CD4-positive, alpha-beta T cell treated with Interferon alpha-2 for 1 hour (primary cell): Measurements from ENCODE around the gene SSR1.
"Not testable (repeated sequence)": the region's sequence is repeated elsewhere in the genome, so short reads cannot be mapped to it uniquely, and the experiment has no call there.

Experiments used
- DNase-seq, 2 donors: peaks; one replicate each; pipeline ENCODE4 v3.0.0-alpha.2; 2020 to 2022

The SSR1 gene

GRCh38 chr6:7312616-7313504 is at the start of gene SSR1:
Gene SSR1, minus strand, starts transcription at chr6:7313199. Its CDS starts 79 bp downstream, at chr6:7313120.
- peak; percentile 95 for DNase-seq

GRCh38 chr6:7351916-7352315 is 38.9 kb upstream of the SSR1 start:
- not testable (repeated sequence) for DNase-seq

GRCh38 chr6:7350591-7350990 is 37.6 kb upstream of the SSR1 start:
- DNase-seq: not testable (repeated sequence)

DNA sequence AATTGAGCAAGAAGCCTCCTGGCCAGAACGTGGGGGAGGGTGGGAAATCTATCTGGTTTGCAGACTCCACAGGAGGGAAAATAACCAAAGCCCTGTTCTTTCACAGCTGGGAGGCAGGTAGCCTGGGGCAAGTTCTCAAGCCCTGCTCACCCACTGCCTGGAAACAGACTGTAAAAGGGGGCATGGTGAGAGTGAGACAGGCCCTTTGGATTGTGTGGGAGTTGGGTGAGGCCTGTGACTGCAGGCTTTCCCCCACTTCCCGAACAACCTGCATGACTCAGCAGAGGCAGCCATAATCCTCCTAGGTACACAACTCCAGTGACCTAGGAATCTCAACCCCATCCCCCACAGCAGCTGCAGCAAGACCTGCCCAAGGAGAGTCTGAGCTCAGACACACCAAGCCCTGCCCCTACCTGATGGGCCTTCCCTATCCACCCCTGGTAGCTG is 34.6 kb upstream of the SSR1 start:
- DNase-seq: not testable (repeated sequence)

DNA sequence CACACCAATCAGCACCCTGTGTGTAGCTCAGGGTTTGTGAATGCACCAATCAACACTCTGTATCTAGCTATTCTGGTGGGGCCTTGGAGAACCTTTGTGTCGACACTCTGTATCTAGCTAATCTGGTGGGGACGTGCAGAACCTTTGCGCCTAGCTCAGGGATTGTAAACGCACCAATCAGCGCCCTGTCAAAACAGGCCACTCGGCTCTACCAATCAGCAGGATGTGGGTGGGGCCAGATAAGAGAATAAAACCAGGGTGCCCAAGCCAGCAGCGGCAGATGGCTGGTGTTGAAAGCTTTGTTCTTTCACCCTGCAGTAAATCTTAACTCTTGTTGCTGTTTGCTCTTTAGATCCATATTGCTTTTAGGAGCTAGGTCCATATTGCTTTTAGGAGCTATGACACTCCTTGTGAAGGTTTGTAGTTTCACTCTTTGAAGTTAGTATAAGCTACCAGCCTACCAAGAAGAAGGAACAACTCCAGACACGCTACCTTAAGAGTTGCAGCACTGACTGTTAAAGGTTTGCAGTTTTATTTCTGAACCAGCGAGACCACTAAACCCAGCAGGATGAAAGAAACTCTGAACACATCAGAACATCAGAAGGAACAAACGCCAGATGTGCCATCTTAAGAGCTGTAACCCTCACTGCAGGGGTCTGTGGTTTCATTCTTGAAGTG is 31.9 kb upstream of the SSR1 start:
- DNase-seq: peak in 1 of 2 donors; percentile 30

- DNase-seq: no peak
Measured at GRCh38 chr6:7343546-7344475, 30.8 kb upstream of the SSR1 start.

- no peak for DNase-seq
Measured at GRCh38 chr6:7341989-7342742, 29.2 kb upstream of the SSR1 start.

DNA sequence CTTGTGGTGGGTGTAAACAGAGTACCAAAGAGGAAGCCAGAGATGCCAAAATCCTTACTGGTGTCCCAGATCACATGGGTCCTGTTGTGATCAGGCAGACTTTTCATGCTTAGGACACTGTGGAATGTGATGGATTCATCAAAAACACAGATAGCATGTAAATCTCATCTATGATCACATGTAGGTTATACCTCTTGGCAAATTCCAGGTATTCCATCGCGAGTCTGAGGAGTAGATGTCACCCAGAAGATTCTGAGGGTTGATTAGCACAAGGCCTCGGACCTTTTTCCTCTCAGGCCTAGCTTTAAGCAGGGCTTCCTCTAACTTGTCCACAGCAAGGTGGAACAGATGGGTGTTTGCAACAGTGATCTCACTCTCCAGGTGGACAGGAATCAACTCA is 28.3 kb upstream of the SSR1 start:
- DNase-seq: no peak

- DNase-seq: peak; percentile 14 to 24
Measured at GRCh38 chr6:7339007-7339732, 26.2 kb upstream of the SSR1 start.

GRCh38 chr6:7338031-7338430 is 25.0 kb upstream of the SSR1 start:
- DNase-seq: no peak

DNA sequence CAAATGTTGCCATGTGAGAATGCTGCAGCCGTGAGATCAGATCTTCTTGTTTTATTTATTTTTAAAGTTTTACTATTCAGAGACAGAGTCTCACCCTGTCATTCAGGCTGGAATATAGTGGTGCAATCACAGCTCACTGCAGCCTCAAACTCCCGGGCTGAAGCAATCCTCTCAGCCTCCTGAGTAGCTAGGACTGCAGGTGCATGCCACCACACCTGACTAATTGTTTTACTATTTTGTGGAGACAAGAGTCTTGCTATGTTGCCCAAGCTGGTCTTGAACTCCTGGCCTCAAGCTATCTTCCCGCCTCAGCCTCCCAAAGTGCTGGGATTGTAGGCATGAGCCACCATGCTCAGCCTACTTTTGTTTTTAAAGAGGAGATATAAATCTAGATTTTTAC is 22.5 kb upstream of the SSR1 start:
- no peak for DNase-seq

DNA sequence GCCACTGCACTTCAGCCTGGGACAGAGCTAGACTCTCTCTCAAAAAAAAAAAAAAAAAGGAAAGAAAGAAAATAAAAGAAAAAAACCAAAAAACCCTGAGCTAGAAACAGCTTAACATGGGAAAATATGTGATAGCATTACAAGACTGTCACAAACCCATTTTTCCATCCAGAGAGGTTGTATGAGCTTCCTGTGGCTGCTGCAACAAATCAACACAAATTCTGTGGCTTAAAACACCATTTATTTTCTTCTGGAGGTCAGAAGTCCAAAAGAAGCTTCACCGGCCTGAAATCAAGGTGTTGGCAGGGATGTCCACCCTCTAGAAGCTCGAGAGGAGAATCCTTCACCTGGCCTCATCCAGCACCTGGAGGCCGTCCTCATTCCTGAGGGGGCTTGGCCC is 21.7 kb upstream of the SSR1 start:
- no peak for DNase-seq

DNA sequence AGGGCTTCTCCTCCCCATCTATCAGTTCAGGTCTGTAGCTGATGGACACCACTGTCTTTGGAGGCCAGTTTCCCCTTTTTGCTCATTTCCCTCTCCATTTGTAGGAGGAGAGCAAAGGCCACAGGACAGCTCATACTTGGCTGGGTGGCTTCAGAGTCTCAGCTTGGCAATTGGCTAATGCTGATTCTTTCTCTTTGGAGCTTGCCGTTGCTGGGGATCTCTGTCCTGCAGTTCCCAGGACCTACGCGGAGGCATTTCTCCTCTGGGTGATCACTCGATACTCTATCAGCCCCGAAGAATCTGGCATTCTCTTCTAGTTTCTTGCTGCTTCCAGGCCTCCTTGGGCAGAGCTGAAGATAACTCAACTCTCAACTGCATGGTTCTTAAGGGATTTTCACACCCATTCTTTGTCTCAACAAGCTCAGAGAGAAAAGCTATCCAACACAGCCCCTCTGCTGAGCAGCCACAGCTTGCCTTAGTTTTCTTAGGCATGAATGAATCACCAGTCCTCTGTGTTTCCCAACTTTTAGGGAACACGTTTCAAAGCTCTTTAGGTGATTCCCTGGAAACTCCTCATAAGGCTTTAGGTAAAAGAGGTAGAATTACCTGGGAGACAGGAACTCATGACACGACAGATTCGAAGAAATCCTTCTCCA is 19.2 kb upstream of the SSR1 start:
- DNase-seq: no peak

DNA sequence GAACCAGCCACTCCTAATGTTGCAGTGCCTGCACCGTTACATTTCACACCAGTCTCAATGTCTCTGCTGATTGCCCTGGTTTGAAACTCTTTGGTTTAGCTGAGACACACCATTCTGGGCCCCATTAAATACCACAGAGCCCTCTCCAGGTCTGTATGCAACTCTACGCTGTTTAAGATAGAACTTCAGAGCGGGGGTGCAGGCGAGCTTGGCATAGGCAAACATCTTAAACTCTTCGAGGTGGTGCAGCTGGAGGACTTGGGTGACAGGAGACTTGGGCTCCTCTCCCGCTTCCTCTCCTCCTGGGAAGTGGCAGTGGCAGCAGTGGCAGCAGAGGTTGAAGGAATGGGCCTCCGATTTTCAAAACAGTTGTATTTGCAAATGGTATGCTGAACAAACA is 18.5 kb upstream of the SSR1 start:
- no peak for DNase-seq

DNA sequence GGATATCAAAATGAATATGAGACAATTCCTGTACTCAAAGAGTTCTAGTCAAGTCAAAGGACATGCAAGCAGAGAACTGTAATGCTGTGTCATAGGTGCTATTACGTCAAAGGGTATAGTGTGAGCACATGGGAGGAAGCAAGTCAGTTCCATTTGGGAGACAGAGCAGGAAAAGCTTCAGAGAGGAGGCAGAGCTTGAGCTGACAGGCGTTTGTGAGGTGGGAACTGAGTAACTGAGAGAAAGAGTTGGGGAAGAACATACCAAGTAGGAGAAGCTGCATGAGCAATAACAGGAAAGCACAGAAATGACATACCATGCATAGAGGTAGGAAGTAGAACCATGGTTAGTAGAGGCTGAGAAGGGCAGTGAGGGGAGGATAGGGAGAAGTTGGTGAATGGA is 15.2 kb upstream of the SSR1 start:
- no peak for DNase-seq

DNA sequence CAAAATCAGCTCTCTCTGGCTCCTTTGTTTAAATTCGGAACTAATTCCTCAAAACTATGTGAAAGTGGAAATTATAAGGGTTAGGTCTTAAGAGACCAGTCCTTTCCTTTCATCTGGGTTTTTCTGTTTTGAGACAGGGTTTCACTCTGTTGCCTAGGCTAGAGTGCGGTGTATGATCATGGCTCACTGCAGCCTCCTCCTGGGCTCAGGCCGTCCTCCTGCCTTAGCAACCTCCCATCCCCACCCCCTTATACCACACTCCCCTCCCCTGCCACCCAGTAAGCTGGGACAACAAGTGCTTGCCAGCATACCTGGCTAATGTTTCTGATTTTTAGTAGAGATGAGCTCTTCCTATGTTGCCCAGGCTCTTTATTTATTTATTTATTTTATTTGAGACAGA is 12.8 kb upstream of the SSR1 start:
- DNase-seq: no peak

GRCh38 chr6:7324520-7324919 is 11.5 kb upstream of the SSR1 start:
- peak in 1 of 2 donors; percentile 34 for DNase-seq

DNA sequence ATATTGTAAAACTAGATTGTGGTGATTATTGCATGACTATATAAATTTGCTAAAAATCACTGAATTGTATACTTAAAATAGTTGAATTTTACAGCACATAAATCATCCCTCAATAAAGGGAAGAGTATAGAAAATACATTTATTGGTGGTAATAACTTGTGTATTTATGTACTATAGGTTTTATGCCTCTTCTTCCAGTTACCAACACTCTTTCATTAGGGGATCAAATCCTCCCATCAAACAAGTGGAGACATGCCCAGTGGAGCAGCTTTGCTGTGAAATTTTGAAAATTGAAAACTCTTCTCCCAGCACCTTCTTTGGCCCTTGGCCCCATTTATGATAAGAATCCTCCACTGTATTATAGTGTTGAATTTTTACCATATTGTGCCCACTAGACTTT is 10.1 kb upstream of the SSR1 start:
- no peak for DNase-seq

DNA sequence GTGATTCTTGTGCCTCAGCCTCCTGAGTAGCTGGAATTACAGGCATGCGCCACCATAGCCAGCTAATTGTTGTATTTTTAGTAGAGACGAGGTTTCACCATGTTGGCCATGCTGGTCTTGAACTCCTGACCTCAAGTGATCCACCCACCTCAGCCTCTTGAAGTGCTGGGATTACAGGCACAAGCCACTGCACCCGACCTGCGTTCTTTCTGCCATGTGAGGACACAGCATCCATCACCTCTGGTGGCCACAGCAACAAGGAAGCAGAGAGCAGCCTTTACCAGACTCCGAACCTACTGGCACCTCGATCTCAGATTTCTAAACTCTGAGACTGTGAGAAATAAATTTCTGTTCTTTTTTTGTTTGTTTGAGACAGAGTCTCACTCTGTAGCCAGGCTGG is 8.9 kb upstream of the SSR1 start:
- DNase-seq: not testable (repeated sequence)

DNA sequence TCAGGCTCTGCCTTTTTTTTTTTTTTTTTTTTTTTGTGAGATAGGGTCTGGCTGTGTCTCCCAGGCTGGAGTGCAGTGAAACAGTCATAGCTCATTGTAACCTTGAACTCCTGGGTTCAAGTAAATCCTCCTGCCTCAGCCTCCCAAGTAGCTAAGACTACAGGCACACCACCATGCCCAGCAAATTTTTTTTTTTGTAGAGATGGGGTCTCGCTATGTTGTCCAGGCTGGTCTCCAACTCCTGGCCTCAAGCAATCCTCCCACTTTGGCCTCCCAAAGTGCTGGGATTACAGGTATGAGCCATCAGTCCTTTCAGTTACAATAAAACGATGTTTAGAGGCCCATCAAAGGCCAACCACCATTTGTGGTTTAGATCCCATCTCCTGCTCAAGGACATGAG is 6.4 kb upstream of the SSR1 start:
- not testable (repeated sequence) for DNase-seq

- DNase-seq: no peak
Measured at GRCh38 chr6:7317538-7317937, 4.5 kb upstream of the SSR1 start.
